Measurements from ENCODE around the gene SRL. TPM values are rescaled to one million over a fixed set of nuclear protein-coding genes. Genes with fewer than 3 reads are reported as not detected.

The SRL gene
- total and polyA plus RNA-seq, 2 of the 4 experiments (the other 2 are of a cell fraction): under 0.01 to 0.14 TPM

- Histone ChIP-seq H3K14ac (replicated peaks; ENCODE audit: low read depth, low read length) (no peak overlapping the region; the same call in 1 of the 2 replicates), H2BK15ac (ENCODE audit: low read depth, low read length) (peak overlapping the region; percentile 45; the same call in 1 of the 3 replicates), H3K18ac (ENCODE audit: low read depth, low read length) (no peak overlapping the region), H4K5ac (ENCODE audit: low read depth, low read length) (no peak overlapping the region), H2BK120ac (ENCODE audit: low read depth, low read length) (peak overlapping the region; percentile 76; the same call in 1 of the 2 replicates), H3K36me3 (ENCODE audit: control insufficient read depth, insufficient read depth, low read length) (no peaks in the 10 kb centered on the region), H3K4ac (ENCODE audit: low read depth, low read length) (peak overlapping the region; percentile 44), H2AK9ac (replicated peaks; ENCODE audit: low read depth, low read length, poor library complexity) (peak overlapping the region; percentile 76), H3K79me1 (ENCODE audit: low read depth in 1 of 2, low read length in 2 of 2) (peaks cover 0 to 10% of the 10 kb centered on the region in 2 experiments; a peak in 1 of 4 replicates), H3K56ac (ENCODE audit: extremely low read depth, insufficient read depth, low read length) (no peak overlapping the region), H3K27ac (ENCODE audit: insufficient read depth, low read length) (no peak overlapping the region), H3K4me1 (ENCODE audit: control insufficient read depth, insufficient read depth, low read length) (peaks cover 21% of the 10 kb centered on the region), H3K4me3 (ENCODE audit: insufficient read depth, low read depth, low read length) (no peak overlapping the region), H4K91ac (ENCODE audit: insufficient read depth, low read depth, low read length) (0 out of 2 replicates have a peak overlapping the region, but pooled peaks have one; percentile 8), H4K20me1 (ENCODE audit: insufficient read depth, low read length) (no peaks in the 10 kb centered on the region; the same call in 1 of the 2 replicates), H3K27me3 (ENCODE audit: control insufficient read depth, insufficient read depth, low read length) (no peaks in the 10 kb centered on the region), H2BK20ac (ENCODE audit: low read depth, low read length) (peak overlapping the region; percentile 9; the same call in 1 of the 2 replicates), H3K23ac (ENCODE audit: low read depth, low read length) (no peak overlapping the region), H2BK5ac (ENCODE audit: low read depth, low read length, poor library complexity, severe bottlenecking) (no peak overlapping the region), H3K4me2 (ENCODE audit: low read depth, low read length) (no peak overlapping the region), H2AFZ (replicated peaks; ENCODE audit: low read length, poor library complexity) (peak overlapping the region; percentile 77), H3K9me3 (ENCODE audit: control insufficient read depth, insufficient read depth, low read length) (no peaks in the 10 kb centered on the region), H3K9ac (ENCODE audit: low read depth, low read length) (no peak overlapping the region), H3K9me1 (ENCODE audit: insufficient read depth, low read length) (peaks cover 4% of the 10 kb centered on the region; the same call in 1 of the 2 replicates), H2AK5ac (ENCODE audit: low read depth, low read length) (peak overlapping the region; percentile 35; the same call in 1 of the 2 replicates), H4K8ac (ENCODE audit: low read depth in 2 of 2, low read length in 2 of 2) (peak overlapping the region in 1 of 2 experiments; percentile 6; a peak in 1 of 4 replicates)
- ATAC-seq (ENCODE audit: low read depth) (no peak), DNase-seq (peak; percentile 66)
- dilution Hi-C loops (cut with HindIII; ENCODE audit: low sequenced_read_pairs, unreplicated experiment): no loop called here
- 33% methylated on average over 3 of the region's 8 CpGs; no CpG with 5 or more reads in 1 of the 2 experiments for WGBS, 2 experiments (ENCODE audit: extremely low coverage in 2 of 2, insufficient read length in 1 of 2)
- no TSS peak for BruUV-seq (replicated peaks)
- CTCF ChIA-PET: interaction anchor here (0.6 to 1.4 kb wide), 6 partner anchors 9 to 112 kb away, joined by 3 to 11 read pairs (median 3); no protein-coding TSS in a partner anchor
- POLR2A ChIA-PET (ENCODE audit: unreplicated experiment): interaction anchor here (0.6 to 0.7 kb wide), 3 partner anchors 14 to 423 kb away, joined by 3 to 12 read pairs (median 3); partner anchors contain the start of gene GLIS2
- in situ Hi-C loops (cut with MboI; ENCODE audit: low sequenced_read_pairs): no loop called here
- intact Hi-C loops (cut with micrococcal nuclease): loop anchor here (1.0 kb wide), 1 partner anchor 112 kb away; no protein-coding TSS in a partner anchor
- no peak for TF ChIP-seq MAZ (IDR thresholded peaks at IDR 0.05; ENCODE audit: borderline replicate concordance, low read depth, low read length)
- TF ChIP-seq MAFK (IDR thresholded peaks at IDR 0.05; ENCODE audit: low read depth, low read length): no peak
- TF ChIP-seq SMC3 (IDR thresholded peaks at IDR 0.05; ENCODE audit: low read depth, low read length): peak; percentile 34
- TF ChIP-seq USF2 (IDR thresholded peaks at IDR 0.05; ENCODE audit: low read depth, low read length): no peak
- TF ChIP-seq FOS (IDR thresholded peaks at IDR 0.05; ENCODE audit: low read depth, low read length): peak; percentile 43; the same call in 1 of the 2 replicates
- TF ChIP-seq CEBPB (IDR thresholded peaks at IDR 0.05; ENCODE audit: low read depth, low read length): peak; percentile 84
- no peak for TF ChIP-seq POLR2A (IDR thresholded peaks at IDR 0.05; ENCODE audit: low read depth, low read length)
- peak; percentile 49 for TF ChIP-seq CTCF (conservative IDR thresholded peaks at IDR 0.05; ENCODE audit: low read depth, low read length)
- no peak for TF ChIP-seq RCOR1 (IDR thresholded peaks at IDR 0.05; ENCODE audit: insufficient replicate concordance, low read length)
- peak; percentile 57 for TF ChIP-seq RAD21 (IDR thresholded peaks at IDR 0.05; ENCODE audit: low read length)
- TF ChIP-seq RFX5 (IDR thresholded peaks at IDR 0.05; ENCODE audit: low read depth, low read length): no peak
- no peak for TF ChIP-seq CHD1 (IDR thresholded peaks at IDR 0.05; ENCODE audit: low read depth, low read length)
- TF ChIP-seq MXI1 (IDR thresholded peaks at IDR 0.05; ENCODE audit: borderline replicate concordance, low read depth, low read length): no peak
- TF ChIP-seq ELK1 (IDR thresholded peaks at IDR 0.05; ENCODE audit: borderline replicate concordance, low read depth, low read length): no peak
Measured at GRCh38 chr16:4290236-4290830, 48.5 kb upstream of the SRL start.
